ENCODE measurements around the gene OR1B1.
"Not testable (repeated sequence)": the region's sequence is repeated elsewhere in the genome, so short reads cannot be mapped to it uniquely, and the experiment has no call there.

The OR1B1 gene

GRCh38 chr9:122657527-122657926, at the start of gene OR1B1:
Gene OR1B1 (minus strand): TSS chr9:122657627.
- no peak for DNase-seq (ENCODE audit: low read depth, low spot score)

DNA sequence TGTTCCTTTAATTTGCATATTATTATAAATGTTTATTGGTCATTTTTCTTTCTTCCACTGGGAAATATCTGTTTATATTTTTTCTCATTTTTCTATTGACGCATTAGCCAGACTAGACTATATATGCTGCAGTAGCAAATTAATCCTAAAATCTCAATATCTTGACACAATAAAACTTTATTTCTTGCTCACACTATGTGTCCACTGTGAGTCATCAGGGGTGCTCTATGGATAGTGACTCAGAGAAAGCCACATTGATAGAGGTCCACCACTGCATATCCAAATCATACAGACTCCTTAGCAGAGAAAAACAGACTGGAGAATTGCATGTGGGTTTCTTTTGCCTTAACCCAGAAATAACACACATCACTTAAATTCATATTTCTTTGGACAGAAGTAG, 38.3 kb upstream of the OR1B1 start:
- DNase-seq (ENCODE audit: low read depth, low spot score): no peak

GRCh38 chr9:122684851-122685250, 27.4 kb upstream of the OR1B1 start:
- DNase-seq (ENCODE audit: low read depth, low spot score): no peak

GRCh38 chr9:122672481-122672880, 15.1 kb upstream of the OR1B1 start:
- no peak for DNase-seq (ENCODE audit: low read depth, low spot score)

DNA sequence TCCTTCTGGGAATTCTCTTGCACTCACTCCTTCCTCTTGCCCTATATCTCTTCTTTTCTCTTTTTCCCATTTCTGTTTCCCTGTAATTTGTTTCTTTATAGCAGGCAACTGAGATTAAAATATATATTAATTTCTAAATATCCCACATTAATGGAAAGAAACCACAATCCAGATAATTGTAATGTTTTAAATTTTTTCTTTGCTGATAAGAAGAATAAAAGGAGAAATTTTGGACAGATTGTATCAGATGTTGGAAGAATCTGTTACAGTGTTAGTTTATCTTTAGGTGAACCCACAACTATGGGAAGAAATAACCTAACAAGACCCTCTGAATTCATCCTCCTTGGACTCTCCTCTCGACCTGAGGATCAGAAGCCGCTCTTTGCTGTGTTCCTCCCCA, 4.0 kb upstream of the OR1B1 start, which contains the start of gene OR1L1:
Gene OR1L1, plus strand, starts transcription at position 301 of the 400 bp plus-strand sequence. Its CDS starts 0 bp downstream, at position 301.
- no peak for DNase-seq (ENCODE audit: low read depth, low spot score)

GRCh38 chr9:122656378-122656777, 1.0 kb downstream of the OR1B1 start:
- DNase-seq (ENCODE audit: low read depth, low spot score): no peak

DNA sequence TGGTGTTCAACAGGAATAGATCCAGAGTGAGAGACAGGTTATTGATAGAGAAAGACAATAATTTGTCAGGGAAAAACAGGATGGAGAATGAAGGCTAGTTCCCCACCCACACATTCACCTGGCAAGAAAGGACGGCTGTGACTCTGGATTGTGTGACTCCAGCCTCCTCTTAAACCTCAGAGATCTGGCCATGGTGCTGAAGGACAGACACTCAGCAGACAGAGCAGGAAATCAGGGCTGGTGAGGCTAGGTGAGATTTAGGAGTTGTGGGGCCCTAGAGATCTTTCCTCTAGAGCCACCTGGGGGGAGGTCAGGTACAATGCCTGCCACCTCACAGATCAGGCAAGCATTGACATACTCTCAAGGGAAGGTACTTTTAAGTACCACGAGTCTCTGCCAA, 15.2 kb downstream of the OR1B1 start:
- DNase-seq (ENCODE audit: low read depth, low spot score): no peak

GRCh38 chr9:122619996-122620395, 37.4 kb downstream of the OR1B1 start:
- no peak for DNase-seq (ENCODE audit: low read depth, low spot score)

DNA sequence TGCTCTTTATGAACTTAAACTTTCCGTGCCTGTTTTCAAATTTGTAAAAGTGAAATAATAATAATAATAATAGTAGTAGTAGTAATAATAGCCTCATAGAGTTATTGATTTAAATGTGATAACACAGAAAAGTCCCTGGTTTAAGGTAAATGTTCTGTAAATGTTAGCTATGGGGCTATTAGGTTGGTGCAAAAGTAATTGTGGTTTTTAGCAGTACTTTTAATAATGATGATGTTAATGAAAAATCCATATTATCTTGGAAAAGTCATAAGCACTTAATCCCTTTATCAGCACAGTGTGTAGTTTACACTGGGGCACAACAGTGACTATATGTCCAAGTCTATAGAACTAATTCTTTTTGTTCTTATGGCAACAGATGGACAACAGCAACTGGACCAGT, 43.1 kb downstream of the OR1B1 start, which contains the start of gene OR1Q1:
Gene OR1Q1, plus strand, starts transcription at position 377 of the 400 bp plus-strand sequence. Its CDS starts 0 bp downstream, at position 377.
- DNase-seq (ENCODE audit: low read depth, low spot score): no peak

GRCh38 chr9:122609804-122610203, 47.6 kb downstream of the OR1B1 start:
- DNase-seq (ENCODE audit: low read depth, low spot score): no peak

DNA sequence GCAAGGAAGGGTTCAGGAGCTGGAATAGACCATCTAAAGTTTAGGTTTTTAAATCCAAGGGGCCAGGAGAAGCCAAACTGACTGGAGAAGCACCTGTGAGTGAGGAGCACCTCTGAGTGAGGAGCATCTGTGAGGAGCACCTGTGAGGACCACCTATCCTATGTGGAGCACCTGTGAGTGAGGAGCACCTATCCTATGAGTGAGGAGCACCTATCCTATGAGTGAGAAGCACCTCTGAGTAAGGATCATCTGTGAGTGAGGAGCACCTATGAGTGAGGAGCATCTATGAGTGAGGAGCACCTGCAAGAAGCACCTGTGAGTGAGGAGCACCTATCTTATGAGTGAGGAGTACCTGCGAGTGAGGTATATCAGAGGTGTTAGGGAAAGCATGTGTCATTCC, 50.8 kb downstream of the OR1B1 start:
- no peak for DNase-seq (ENCODE audit: low read depth, low spot score)

- DNase-seq (ENCODE audit: low read depth, low spot score): no peak
These were observed 51.7 kb downstream of the OR1B1 start for GRCh38 chr9:122605691-122606090.

GRCh38 chr9:122583284-122583683, 74.1 kb downstream of the OR1B1 start, which contains the start of gene OR1L8:
Gene OR1L8 (minus strand): TSS chr9:122583384. CDS start chr9:122568477, 14,907 bp downstream.
- not testable (repeated sequence) for DNase-seq (ENCODE audit: low read depth, low spot score)

GRCh38 chr9:122580360-122580759, 77.1 kb downstream of the OR1B1 start:
- no peak for DNase-seq (ENCODE audit: low read depth, low spot score)

- no peak for DNase-seq (ENCODE audit: low read depth, low spot score)
These were observed 77.6 kb downstream of the OR1B1 start for GRCh38 chr9:122579874-122580273.

Measured in activated CD4-positive, CD25-positive, alpha-beta regulatory T cell treated with anti-CD3 and anti-CD28 coated beads, Interleukin-2, amount 50 U/mL, for 16 hours (primary cell).